SU-DHL-6 (cell line): ENCODE data around the gene STARD10.

ENCODE experiments used
- H2AFZ ChIP-seq: fragments of 200-600 bp; sonication (generic); 2 replicates; pipeline ENCODE4 v1.6.1; 2014; ENCODE audit warnings: low read depth, mild to moderate bottlenecking, moderate library complexity, mixed read lengths, antibody characterized with exemption, low read length; ENCODE audit not compliant: severe bottlenecking
- H3F3A ChIP-seq: fragments of 200-600 bp; shearing (Covaris generic); 2 replicates; pipeline ENCODE4 v1.6.0; 2016; ENCODE audit warnings: antibody characterized with exemption, mild to moderate bottlenecking; ENCODE audit not compliant: insufficient read depth
- H3K27ac ChIP-seq: fragments of 200-600 bp; sonication (generic); 2 replicates; pipeline ENCODE4 v1.5.1; 2016; ENCODE audit warnings: low read depth, mild to moderate bottlenecking, low read length, moderate library complexity, mixed read lengths
- H3K27me3 ChIP-seq: fragments of 200-600 bp; sonication (generic), shearing (Covaris generic); 2 replicates; pipeline ENCODE4 v1.6.0; 2014; ENCODE audit warnings: mild to moderate bottlenecking, low read length
- H3K36me3 ChIP-seq: fragments of 200-600 bp; sonication (generic); 2 replicates; pipeline ENCODE4 v1.6.1; 2014; ENCODE audit warnings: mild to moderate bottlenecking, low read length, mixed read lengths
- H3K4me2 ChIP-seq: fragments of 300-600, 200-600 bp; shearing (Covaris generic), sonication (generic); 2 replicates; pipeline ENCODE4 v1.6.0; 2014; ENCODE audit warnings: low read length, low read depth, mild to moderate bottlenecking; ENCODE audit not compliant: poor library complexity, severe bottlenecking
- H3K4me3 ChIP-seq: fragments of 200-600 bp; sonication (generic); 2 replicates; pipeline ENCODE4 v1.5.1; 2014; ENCODE audit warnings: antibody characterized with exemption, low read length, mild to moderate bottlenecking, mixed read lengths; ENCODE audit not compliant: insufficient read depth, poor library complexity, severe bottlenecking
- H3K79me2 ChIP-seq: fragments of 200-600 bp; sonication (generic); 2 replicates; pipeline ENCODE4 v1.6.1; 2014; ENCODE audit warnings: mild to moderate bottlenecking, low read length, moderate library complexity; ENCODE audit not compliant: insufficient read depth
- H3K9ac ChIP-seq: fragments of 200-600 bp; sonication (generic); 2 replicates; pipeline ENCODE4 v1.7.0; 2014; ENCODE audit warnings: mild to moderate bottlenecking, low read length
- H3K9me2 ChIP-seq: fragments of 200-600 bp; sonication (generic); replicated peaks from 2 replicates; pipeline ENCODE4 v1.6.1; 2014; ENCODE audit warnings: low read length; ENCODE audit not compliant: insufficient read depth
- H3K9me3 ChIP-seq: fragments of 200-600 bp; sonication (generic); 2 replicates; pipeline ENCODE4 v1.6.1; 2014; ENCODE audit warnings: low read length, mixed read lengths; ENCODE audit not compliant: insufficient read depth
- H4K20me1 ChIP-seq: fragments of 200-600 bp; sonication (generic); 2 replicates; pipeline ENCODE4 v1.6.1; 2014; ENCODE audit warnings: low read depth, mild to moderate bottlenecking, antibody characterized with exemption, low read length, moderate library complexity, mixed read lengths
- EZH2phosphoT487 ChIP-seq: fragments of 200-600 bp; sonication (generic), shearing (Covaris generic); conservative IDR thresholded peaks from 2 replicates; pipeline ENCODE4 v1.6.1; 2018; ENCODE audit warnings: mild to moderate bottlenecking, antibody characterized with exemption, low read length, moderate library complexity, mixed read lengths
- TF ChIP-seq, protein P1 (sequence below): fragments of 200-600 bp; sonication (generic); IDR thresholded peaks from one replicate; pipeline ENCODE4 v1.5.1; 2017; ENCODE audit warnings: antibody characterized with exemption, mild to moderate bottlenecking, low read length, moderate library complexity; ENCODE audit not compliant: insufficient read depth, poor library complexity, severe bottlenecking

STARD10 gene

DNA sequence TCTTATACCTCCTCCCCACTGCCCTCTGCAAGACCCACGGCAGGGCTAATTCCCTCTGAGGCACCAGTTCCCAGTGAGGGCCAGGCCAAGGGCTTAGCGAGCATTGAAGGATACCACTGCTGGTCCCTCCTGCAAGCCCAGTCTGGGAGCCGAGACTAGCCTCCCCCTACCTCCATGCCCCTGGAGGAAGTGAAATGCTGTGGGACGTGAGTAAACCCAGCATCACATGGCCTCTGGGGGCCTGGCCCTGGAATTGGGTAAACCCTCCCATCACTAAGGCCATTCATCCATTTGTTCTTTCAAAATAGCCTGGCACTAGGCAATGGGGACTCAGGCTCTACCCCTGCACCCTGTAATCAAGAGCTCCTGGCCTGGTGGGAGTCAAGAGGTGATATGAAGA lies 66.3 kb downstream of the STARD10 start:
- Histone ChIP-seq H3K27ac (no peak overlapping the region), H3F3A (no peaks in the 10 kb centered on the region), H3K4me2 (no peak overlapping the region), H2AFZ (no peak overlapping the region), H3K4me3 (no peak overlapping the region), H3K9me3 (no peaks in the 10 kb centered on the region), H3K27me3 (no peaks in the 10 kb centered on the region), H4K20me1 (no peaks in the 10 kb centered on the region), H3K79me2 (no peaks in the 10 kb centered on the region), H3K36me3 (no peaks in the 10 kb centered on the region), H3K9ac (no peak overlapping the region), H3K9me2 (no peaks in the 10 kb centered on the region)
- TF ChIP-seq EZH2phosphoT487, result no peak
- TF ChIP-seq, protein P1, sequence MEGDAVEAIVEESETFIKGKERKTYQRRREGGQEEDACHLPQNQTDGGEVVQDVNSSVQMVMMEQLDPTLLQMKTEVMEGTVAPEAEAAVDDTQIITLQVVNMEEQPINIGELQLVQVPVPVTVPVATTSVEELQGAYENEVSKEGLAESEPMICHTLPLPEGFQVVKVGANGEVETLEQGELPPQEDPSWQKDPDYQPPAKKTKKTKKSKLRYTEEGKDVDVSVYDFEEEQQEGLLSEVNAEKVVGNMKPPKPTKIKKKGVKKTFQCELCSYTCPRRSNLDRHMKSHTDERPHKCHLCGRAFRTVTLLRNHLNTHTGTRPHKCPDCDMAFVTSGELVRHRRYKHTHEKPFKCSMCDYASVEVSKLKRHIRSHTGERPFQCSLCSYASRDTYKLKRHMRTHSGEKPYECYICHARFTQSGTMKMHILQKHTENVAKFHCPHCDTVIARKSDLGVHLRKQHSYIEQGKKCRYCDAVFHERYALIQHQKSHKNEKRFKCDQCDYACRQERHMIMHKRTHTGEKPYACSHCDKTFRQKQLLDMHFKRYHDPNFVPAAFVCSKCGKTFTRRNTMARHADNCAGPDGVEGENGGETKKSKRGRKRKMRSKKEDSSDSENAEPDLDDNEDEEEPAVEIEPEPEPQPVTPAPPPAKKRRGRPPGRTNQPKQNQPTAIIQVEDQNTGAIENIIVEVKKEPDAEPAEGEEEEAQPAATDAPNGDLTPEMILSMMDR, result no peak

GRCh38 chr11:72726266-72727220 lies 67.3 kb downstream of the STARD10 start:
- no peaks in the 10 kb centered on the region for H3K36me3 ChIP-seq

DNA sequence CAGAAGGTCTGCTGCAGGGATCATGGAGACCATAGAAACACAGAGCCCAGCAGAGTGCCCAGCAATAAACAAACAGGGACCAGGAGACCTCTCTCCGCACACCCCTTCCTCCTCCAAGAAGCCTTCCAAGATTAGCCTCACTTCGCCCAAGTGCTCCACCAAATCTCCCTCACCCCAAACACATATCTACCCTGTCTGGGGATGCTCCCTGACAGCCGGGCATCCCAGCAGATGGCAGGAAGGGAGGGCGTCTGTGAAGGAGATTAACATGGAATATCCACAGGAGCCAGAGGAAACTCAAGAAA lies 68.2 kb downstream of the STARD10 start:
- Histone ChIP-seq H3F3A (no peaks in the 10 kb centered on the region), H4K20me1 (no peaks in the 10 kb centered on the region), H3K36me3 (no peaks in the 10 kb centered on the region), H3K4me2 (no peak overlapping the region), H3K27me3 (no peaks in the 10 kb centered on the region), H3K9me2 (no peaks in the 10 kb centered on the region), H3K79me2 (peaks cover 13% of the 10 kb centered on the region; the same call in 1 of the 2 replicates), H3K9me3 (no peaks in the 10 kb centered on the region), H3K27ac (no peak overlapping the region), H3K4me3 (no peak overlapping the region), H2AFZ (no peak overlapping the region), H3K9ac (no peak overlapping the region)
- TF ChIP-seq, protein P1, result no peak
- TF ChIP-seq EZH2phosphoT487, result no peak

More at GRCh38 chr11:72726266-72727220, 67.3 kb downstream of the STARD10 start:
- no peaks in the 10 kb centered on the region for H3K9me3 ChIP-seq
- no peaks in the 10 kb centered on the region for H4K20me1 ChIP-seq
- no peak overlapping the region for H2AFZ ChIP-seq
- no peaks in the 10 kb centered on the region for H3K27me3 ChIP-seq
- H3K9me2 ChIP-seq, result no peaks in the 10 kb centered on the region
- peaks cover 4% of the 10 kb centered on the region; the same call in 1 of the 2 replicates for H3K79me2 ChIP-seq
- TF ChIP-seq EZH2phosphoT487, result no peak
- TF ChIP-seq, protein P1, result no peak
- H3K27ac ChIP-seq, result no peak overlapping the region
- no peak overlapping the region for H3K9ac ChIP-seq
- no peak overlapping the region for H3K4me3 ChIP-seq
- no peak overlapping the region for H3K4me2 ChIP-seq
- no peaks in the 10 kb centered on the region for H3F3A ChIP-seq
